NOMO-1 treated with DMSO at 0.1 percent for 48 hours (cell line): ENCODE measurements around the gene NFYC.
"Not testable (repeated sequence)": the region's sequence is repeated elsewhere in the genome, so short reads cannot be mapped to it uniquely, and the experiment has no call there.

Experiments
- DNase-seq: peaks from one replicate; lab custom pipeline; 2025; ENCODE audit not compliant: unreplicated experiment; lab: John Stamatoyannopoulos, UW

NFYC gene

DNA sequence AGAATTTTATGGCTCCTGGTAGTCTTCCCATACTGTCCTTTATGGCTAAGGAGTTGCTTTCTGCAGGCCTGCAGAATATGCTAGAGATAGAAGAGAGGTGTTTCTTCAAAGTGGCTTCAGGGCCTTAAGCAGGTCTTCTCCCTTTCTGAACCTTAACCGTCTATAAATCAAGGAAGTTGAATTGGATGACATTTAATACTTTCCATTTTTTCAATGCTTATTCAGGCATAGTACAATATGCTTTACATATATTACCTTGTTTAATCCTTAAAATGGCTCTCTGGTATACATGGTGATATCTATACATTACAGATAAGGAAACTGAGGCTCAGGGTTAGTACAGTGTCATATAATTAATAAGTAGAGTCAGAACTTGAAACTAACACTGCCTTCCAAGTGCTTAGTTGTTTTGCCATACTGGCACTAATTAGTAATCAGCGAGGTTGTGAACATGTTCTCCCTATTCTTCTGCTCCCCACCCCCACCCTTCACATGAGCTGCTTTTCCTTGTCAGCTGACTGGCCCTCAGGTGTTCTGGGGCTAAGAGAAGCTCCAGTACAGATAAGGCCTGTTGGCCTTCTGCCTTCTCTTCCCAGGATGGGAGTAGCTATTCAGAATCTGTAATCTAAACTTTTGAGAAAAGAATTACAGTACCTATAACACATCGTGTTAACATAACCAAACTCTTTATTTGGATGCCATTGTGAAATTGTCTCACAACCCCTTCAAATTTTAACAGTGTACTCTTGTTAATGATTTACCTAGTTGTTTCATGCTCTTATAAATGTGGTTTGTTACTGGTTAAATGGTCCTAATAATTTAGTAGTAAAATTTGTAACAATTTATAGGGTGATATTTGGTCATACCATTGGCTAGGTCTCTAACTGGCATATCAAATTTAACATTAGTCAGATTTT is 13.6 kb downstream of the NFYC start:
- no peak for DNase-seq

DNA sequence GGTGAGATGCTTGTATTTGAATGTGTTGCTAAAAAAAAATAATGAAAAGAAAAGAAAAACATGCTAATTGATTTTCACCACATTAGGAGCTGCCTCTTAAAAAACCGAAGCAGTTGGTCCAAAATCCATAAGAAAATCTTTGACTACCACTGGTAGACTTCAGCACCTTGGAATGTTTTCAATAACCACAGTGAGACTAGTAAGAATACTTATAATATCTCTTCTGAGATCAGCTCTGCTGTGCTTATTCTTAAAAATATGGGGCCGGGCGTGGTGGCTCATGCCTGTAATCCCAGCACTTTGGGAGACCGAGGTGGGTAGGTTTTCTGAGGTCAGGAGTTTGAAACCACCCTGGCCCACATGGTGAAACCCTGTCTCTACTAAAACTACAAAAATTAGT is 15.1 kb downstream of the NFYC start:
- no peak for DNase-seq

DNA sequence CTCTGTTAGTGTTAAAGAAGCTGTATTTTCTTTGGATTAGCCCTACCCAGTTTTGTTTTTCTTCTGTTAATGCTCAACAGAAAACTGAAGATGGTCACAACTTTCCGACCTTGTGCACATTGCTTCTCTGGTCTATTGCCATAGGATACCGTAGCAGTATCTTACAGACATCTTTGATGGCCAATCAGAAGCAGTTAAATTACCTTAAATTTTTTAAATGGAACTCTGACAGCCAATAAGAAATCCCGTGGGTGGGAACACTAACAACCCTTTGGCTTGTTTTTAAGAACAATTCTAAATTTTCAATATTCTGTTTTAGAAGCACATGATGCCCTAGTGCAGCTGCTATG is 17.2 kb downstream of the NFYC start:
- DNase-seq = peak; percentile 88

DNA sequence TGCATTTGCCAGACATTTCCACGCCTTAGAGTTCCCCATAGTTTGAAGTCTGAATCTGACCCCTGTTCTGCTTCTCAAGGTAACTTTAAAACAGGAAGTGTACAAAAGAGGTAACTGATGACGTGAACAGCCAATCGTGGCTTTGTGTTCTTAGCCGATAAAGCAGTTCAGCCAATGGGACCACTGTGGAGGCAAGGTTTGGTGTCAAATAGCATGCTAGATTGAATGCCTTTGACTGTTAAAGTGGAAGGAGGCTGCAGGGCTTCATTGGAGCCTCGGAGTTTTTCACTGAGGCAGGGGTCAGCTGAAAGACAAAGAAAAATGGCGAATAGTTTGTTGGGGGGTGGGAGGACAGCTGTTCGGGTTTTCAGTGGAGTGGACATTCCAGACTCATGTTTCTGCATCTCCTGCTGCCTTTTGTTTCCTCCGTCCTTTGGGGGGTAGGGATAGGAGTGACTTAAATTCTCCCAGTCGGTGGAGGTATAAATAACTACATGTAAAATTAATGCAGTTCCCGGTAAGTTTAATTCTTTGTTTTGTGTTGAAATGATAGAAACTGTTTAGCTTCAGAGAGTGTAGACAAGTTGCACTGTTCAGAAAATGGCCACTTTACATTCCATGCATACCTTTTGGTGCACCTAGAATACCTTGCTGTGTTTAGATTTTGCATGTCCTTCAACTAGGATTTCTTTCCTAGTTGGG is 17.7 kb downstream of the NFYC start:
- DNase-seq = peak; percentile 97

DNA sequence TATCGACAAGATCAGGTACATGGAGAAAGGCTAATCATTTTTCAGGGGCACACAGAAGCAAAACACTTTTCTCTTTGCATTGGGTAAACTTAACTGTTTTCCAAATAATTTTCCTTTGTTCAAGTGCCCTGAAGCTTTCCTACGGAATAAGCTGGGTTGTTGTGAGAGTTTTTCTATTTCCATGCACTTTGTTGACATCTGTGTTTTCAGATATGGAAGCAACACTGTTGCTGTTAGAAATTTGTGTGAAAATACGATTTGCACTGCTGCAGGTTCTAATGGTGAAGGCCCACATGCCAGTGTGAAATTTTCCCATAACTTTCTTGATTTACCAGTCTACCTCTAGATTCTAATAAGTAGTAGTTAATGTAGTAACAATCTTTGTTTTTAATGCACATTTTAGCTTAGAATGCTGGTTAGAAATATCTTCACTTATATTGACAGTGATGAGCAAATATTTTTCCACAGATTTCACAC is 18.3 kb downstream of the NFYC start:
- no peak for DNase-seq

DNA sequence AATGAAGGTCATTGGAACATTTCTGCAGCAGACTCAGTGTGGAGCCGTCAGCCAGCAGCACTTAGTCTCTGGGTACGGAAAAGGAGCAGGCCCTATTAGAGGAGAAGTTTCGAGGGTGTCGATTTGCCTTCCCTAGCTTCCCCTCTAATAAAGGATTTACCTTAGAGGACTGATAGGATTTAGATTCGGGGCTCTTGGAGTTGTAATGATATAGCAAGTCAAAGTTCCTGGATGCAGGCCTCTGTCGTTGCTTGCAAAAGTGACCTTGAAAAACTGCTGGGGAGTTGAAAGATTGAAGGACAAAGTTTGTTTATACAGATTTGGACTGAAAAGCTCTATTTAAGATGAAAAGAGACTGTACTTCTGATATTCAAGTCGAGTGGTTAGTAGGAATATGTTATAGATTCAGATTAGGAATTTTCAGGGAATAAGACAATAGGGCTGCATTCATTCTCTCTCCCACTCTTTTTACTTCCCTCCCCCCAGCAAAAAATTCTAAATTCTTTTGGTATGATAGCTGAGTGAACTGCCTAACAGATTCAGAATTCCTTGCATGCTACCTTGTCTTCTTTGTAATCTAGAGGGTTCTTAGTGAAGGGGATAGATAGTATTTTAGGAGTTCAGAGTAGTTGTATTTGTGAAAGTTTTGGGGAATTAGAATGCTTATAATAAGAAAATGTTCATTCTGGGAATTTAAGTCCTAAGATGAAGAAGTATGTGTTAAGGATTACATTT is 19.2 kb downstream of the NFYC start:
- DNase-seq = no peak

DNA sequence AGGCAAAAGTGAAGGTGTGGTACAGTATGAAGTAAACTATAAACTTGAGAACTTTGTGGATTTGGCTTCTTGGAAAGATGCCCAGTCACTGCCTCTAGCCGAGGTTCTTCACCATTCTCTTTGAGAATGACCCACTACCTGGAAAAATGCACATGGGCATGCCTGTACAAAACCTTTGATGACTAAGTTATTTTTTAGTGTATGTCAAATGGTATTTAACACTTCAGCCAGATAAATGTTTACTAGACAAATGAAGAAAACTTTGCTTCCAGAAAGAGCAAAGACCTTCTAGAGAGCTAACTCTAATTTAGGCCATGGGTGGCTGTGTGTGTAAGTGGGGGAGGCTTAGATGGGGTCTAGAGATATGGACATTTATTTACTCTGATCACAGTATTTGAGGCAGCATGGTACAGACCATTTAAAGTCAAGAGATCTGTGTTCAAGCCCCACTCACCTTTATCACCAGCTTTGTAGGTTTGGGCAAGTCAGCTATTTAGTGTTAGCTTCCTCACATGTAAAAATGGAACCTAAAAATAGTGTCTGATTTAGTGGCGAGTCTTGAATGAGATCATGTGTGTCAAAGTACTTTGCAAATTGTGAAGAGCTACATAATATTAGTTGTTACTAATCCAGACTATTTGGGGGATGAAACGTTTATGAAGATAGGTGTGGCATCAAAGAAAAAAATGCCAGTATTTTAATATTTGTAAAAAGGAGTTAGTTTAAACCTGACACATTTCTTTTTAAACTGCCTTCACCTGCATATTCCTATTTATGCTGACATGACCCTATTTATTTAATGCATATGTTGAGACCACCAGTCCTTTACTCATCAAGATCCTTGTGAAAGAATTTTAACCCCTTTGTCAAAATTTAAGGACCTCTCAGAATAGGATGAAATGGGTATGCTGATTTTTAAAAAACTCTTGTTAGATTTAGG is 20.2 kb downstream of the NFYC start:
- DNase-seq = no peak

DNA sequence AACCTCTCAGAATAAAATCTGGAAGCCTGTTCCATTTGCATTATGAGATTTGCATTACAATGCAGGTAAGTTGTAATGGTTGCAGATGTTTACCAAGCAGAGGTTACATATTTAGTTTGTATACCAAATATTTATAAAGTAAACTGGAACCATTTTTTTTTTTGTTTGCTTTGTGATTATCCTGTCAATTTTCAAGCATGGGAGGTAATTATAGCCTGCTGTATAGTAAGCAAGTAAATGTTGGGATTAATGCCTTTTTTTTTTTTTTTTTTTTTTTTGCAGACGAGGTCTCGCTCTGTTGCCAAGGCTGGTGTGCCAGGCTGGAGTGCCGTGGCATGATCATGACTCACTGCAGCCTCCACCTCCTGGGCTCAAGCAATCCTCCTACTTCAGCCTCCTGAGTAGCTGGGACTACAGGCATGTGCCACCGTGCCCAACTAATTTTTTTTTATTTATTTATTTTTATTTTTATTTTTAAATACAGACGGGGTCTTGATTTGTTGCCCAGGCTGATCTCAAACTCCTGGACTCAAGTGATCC is 21.0 kb downstream of the NFYC start:
- no peak for DNase-seq

DNA sequence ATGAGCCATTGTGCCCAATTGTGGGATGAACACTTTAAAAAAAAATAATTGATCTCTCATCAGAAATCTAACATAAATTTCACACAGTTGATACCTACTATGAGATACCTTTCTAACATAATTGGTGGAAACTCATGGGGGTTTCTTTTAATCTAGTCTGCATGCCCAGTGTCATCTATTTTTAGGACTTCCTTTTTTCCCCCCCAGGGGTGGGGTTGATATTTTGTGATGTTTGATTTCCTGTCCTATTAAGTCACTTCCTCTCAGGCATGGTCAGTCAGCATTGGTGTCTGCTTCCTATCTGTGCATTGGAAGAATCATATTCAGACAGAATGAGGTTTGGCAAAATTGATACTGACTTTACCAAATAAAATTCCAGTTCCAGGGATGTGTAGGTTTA is 21.5 kb downstream of the NFYC start:
- peak; percentile 90 for DNase-seq

DNA sequence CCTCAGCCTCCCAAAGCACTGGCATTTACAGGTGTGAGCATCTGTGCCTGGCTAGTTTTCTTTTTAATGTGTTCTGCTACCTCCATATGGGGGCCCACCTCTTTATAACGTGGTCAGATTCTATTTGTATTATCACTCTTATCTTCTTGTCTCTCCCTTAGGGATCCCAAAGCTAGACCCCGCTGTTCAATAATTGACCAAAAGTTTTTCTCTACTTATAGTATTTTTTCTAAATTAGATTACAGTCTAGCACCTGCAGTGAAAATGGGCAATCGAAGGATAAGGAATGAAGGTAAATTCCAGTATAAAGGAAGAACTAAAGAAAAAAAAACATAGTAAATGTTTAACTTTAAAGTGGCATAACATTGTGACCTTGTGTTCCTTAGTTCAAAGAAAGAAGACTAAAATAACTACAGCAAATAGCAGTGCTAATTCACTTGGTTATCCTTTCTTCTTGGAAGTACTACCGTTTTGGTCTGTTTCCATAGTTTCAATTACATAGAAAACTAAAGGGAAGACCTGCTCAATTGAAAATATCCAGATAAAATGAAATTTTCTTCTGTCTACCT is 24.1 kb downstream of the NFYC start:
- DNase-seq = no peak

DNA sequence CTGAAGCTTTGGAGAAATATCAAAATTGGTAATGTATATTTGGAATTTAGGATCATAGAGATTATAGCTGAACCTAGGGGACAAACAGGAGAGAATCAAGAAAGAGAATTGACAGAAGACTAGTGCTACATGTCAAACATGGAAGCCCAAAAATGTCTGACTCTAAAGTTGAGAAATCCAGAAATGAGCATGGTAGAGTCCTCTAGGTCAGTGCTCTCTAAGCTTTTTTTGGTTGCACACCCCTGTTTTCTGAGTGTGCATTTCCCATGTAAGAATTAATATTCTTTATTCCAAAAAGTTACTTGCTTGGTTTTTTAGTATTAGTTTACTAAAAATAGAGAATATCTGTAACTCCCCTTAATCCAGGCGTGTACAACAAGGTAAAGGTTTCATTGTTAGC is 25.6 kb downstream of the NFYC start:
- DNase-seq = no peak

DNA sequence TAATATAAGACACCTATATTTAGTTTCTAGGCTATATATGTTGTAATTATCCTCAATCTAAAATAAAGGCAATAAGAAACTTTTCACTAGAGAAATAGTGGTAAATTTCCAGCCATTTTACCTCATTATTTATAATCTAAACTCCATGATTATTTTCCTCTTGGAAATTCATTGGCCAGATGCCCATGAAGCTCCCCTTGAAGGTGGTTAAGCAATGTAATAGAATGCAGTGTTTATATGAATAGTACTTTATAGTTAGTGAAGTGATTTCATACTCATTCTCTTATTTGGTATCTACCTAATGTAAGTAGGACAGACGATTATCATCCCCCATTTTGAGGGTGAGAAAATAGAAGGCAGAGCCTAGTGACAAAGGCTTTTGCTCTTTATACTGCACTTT is 26.5 kb downstream of the NFYC start:
- no peak for DNase-seq

DNA sequence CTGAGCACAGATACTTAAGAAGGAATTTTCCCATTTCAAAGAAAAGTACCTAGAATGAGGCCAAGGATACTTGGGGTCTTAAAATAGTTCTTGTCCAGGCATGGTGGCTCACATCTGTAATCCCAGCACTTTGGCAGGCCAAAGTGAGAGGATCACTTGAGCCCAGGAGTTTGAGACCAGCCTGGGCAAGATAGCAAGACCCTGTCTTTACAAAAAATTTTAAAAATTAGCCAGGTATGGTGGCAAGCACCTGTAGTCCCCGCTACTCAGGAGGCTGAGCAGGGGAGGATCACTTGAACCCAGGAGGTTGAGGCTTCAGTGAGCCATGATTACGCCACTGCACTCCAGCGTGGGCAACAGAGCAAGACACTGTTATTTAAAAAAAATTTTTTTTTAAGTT is 29.0 kb downstream of the NFYC start:
- DNase-seq = no peak

DNA sequence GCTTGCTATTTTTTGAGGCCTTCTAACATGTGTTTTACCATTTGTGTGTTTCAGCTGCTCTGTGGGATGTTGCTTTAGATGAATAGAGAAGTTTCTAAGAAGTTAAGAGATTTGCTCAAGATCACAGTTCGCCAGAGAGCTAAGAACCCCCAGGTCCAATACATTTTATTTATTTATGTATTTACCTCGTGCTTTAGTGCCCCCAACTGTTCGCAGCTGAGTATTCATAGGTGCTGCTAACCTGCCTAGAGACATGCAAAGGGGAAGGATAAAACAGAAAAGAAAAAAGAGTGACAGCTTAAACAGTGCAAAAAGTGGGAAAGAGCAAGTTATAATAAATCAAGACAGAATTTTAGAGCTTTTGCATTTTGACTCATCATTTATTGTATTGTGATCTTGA is 31.1 kb downstream of the NFYC start:
- DNase-seq = no peak

DNA sequence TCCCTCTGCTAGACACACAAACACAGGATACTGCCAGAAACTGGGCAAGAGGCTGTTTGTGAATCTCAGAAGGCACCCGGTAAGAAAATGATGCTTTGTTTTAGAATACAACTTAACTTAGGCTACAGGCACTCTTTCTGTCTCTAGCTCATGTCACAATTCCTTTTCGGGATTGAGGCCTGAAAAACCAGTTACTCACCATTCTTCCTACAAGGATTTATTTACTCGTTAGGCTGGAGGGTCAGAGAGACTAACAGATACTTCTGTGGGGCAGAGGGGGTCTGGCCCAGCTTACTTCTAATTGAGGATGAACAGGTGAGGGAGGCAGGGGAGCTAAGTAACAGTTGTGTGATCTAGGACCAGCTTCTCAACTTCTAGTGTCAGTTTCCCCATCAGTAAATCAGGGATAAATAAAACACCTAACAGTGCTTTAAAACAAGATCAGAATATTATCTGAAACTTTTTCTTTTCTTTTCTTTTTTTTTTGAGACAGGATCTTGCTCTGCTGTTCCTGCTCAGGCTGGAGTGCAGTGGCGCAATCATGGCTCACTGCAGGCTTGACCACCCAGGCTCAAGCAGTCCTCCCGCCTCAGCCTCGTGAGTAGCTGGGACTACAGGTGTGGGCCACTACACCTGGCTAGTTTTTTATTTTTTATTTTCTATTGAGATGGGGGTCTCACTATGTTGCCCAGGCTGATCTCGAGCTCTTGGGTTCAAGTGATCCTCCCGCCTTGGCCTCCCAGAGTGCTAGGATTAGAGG is 31.9 kb downstream of the NFYC start:
- no peak for DNase-seq

DNA sequence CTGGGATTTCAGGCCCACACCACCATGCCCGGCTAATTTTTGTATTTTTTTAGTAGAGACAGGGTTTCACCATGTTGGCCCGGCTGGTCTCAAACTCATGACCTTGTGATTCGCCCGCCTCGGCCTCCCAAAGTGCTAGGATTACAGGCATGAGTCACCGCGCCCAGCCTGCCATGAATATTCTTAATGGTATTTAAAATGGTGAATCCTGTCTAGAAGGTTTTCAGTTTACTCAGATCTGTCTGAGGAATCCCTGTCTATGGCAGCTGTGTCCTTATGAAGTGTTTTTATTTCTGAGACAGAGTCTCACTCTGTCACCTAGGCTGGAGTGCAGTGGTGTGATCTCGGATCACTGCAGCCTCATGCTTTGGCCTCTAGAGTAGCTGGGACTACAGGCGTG is 36.2 kb downstream of the NFYC start:
- not testable (repeated sequence) for DNase-seq

DNA sequence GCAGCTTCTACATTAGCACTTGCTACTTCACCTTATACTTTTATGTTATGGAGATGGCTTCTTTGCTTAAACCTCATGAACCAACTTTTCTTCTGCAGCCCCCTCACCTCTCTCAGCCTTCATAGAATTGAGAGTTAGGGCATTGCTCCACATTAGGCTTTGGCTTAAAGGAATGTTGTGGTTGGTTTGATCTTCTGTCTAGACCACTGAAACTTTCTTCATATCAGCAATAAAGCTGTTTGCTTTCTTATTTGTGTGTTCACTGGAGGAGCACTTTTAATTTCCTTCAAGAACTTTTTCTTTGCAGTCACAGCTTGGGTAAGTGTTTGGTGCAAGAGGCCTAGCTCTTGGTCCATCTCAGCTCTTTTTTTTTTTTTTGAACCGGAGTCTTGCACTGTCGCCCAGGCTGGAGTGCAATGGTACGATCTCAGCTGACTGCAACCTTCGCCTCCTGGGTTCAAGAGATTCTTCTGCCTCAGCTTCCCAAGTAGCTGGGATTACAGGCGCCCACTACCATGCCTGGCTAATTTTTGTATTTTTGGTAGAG is 37.9 kb downstream of the NFYC start:
- not testable (repeated sequence) for DNase-seq

DNA sequence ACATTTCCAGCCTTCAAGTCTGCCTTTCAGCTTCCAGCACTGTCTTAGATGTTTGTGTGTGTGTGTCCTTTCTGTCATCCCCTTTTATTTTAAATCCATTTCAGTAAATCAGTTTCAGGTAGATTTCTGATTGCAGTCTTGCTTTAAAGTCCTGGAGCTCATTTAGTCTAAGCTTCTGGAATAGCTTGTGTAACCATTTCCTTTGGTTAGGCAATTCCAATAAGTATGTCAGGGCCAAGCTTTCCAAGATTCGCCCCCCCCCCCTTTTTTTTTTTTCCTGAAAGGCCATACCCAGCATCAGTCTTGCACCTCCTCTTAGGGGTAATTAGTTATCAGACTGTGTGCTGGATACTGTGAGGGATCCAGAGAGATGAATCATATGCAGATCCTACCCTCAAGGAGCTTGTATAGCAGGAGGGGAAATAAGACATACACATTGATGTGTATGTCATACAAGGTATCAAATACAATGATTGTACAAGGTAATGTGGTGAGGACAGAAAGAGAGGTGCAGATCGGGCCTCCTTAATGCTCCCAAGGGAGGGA is 41.3 kb downstream of the NFYC start:
- DNase-seq = no peak
